OCI-M2 (cell line): ENCODE results near the gene GRID1.

Source experiments
- DNase-seq: peaks from one replicate; lab custom pipeline; 2025; ENCODE audit not compliant: unreplicated experiment; lab: John Stamatoyannopoulos, UW

GRID1 gene

DNA sequence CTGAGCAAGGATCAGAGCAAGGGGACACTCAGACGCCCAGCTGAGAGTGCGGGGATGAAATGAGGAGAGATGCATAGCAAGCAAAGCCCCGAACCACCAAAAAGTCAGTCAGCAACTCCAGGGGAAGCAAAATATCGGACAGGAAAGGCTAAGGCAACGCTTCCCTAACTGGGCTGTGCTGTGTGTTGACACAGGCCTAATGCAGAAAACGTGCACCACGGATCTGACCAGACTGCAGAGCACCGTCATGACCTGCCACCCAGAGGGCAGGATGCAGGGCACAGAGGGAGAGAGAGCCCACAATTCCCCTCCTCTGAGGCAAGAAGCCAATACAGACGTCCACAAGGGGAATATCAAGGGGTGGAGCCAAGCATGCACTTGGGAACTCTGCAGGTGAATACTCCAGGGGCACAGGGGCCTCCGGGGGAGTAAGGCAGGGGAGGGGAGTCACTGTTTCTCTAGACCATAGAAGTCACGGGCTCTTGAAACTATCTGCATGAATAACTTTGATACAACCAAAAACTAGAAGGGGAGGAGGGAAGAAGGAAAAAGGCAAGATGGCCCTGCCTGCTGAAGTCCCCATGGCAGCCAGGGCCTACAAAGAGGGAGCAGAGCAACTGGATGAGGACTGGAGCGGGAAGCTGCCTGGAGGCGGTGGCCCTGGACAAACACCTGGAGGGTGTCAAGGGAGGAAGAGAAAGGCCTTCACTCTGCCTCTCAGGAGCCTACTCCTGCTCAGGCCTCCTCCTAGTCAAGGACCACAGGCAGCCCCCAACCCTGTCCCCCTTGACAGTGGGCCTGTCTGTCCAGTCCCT, 26.2 kb downstream of the GRID1 start:
- DNase-seq: no peak

DNA sequence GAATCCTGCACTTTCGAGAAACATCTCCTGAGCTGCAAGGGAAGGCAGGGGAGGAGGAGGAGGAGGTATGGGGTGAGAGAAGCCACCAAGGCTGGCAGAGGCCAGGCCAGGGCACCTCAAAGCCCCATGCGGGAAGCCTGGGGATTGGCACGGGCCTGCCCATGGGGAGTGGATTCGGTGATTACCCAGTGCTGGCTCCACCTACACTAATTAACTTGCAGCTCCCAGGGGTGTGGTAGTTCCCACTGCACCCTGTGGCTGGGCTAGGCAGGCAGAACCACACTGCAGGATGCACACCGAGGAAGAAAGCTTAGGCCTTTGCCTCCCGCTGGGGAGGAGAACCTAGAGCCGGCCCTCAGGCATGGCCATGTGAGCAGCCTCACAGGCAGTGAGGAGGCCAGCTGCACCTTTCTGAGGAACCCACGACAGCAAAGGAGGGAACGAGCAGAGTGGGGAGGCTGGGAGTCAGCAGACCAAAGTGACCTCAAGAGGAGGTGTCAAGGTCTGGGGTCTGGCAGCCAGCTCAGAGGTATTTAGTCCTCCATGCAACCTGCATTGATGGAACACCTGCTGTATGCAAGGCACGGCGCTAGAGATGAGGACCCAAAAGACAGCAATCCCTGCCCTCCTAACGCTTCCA, 27.2 kb downstream of the GRID1 start:
- DNase-seq: no peak

DNA sequence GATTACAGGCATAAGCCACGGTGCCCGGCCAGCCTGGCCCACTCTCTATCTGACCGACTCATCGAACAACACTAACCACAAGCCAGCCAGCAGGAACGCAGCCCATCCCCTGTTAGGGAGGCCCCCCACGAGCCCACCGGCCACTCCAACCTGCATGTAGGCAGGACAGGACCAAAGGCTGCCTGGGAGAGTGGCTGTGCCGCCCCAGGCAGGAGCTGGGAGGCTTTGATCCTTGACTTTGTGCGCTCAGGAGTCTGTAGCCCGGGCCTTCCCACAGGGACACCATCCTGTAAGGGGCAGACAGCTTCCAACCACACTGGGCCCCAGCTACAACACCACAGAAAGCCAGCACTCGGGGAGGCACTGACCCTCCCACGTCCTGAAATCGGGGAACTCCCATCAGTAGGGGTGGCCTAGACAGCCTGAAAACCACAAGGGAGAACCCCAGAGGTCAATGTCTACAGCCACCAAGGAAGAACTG, 29.4 kb downstream of the GRID1 start:
- no peak for DNase-seq

DNA sequence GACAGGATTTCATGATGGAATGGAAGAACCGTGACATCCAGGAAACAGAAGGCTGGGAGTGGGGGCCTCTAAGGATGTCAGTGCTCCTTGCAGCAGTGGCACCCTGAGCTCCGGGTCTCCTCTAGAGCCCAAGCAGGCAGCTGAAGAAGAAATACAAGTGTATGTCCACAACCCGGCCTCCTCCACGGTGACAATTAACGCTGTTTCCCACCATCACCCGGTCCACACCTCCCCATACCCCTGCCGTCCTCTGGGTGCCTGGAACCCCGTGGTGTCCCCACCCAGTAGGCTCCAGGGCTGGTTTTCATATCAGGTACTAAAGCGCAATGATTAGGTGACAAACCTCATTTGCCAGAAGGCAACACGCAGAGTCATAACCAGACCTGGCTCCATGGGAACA, 30.3 kb downstream of the GRID1 start:
- DNase-seq: no peak

DNA sequence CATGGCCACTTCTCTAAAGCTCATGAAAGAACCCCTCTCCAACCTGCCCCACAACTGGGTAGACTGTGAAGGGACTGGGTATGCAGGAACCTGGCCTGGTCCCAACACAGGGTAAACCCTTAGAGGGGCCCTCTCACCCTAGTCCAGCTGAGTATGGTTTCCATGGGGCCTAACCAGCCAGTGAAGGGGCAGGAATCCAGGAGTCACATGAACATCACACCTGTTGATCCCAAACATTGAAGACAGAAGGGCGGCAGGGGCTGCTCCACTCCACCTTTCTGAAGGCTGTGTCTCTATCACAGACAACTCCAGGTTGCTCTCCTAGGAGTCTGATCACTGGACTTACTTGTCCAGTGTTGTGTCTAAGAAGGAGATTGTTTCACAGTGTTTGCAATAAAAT, 30.8 kb downstream of the GRID1 start:
- DNase-seq: no peak

DNA sequence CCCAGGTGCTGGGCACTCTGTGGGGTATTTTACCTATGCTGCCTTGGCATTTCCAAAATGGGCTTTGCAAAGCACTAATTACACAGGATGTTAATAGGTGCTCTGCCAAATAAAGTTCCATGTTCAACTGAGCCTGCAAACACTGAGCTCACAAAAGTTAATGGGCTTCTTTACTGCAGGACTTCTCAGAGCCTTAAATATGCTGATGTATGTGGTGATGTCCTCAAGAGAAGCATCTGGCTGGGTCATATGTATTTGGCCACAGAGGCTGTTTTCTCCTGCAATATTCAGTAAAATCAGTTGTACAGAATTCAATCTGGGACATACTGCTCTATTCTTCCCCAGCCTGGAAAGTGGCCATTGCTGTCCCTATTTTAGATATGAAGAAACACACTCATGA, 31.3 kb downstream of the GRID1 start:
- no peak for DNase-seq

DNA sequence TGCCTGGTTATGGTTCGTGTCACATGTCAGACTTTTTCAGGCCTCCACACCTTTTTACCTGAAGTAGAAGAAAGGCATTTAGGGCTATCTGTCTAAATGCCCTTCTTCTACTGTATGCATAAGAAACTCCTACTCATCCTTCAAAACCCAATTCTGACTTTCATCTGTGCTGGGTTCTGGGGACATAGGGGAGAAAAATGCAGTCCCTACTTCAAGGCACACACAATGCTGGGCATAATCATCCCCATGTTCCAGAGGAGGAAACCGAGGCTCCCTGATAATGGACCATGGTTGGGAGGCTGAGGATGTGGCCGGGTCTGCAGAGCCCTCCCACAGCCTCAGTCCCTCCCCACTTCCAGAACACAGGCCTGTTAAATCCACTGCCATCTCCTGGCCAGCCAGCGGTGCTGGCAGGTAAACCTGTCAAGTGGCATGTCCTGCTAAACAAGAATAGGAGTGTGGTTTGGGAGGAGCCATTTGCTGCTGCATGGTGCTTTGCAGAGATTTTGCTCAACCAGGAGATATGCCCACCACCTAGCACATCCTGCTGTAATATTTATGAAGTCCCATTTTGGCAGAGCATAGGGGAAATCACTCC, 32.0 kb downstream of the GRID1 start:
- DNase-seq: no peak

DNA sequence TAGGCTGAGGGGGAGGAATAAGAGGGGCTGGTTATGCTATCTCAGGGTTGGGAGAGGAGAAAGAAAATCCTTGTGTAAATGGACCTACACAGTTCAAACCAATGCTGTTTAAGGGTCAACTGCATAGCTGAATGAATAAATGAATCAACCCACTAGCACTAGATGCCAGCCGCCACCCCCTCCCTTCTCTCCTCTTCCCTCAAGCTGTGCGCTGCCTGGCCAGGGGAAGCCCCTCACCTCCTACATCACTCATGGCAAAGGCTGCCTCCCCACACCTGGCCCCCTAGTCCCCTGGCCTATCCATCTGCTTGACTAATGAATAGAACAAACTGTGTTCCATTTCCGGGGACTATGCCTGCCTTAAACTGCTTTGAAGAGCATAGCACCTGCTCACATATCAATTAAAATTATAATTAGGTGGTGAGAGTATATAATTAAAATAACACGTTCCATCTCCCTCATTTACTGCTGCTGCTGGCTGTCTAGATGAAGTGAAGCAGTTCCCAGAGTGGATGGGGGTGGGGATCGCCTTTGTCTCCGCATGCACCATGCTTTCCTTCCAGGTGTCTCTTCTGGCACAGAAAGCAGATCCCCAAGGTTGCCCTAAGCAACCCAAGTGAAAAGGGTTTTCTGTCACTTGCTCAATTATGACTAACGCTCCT, 32.6 kb downstream of the GRID1 start:
- no peak for DNase-seq

DNA sequence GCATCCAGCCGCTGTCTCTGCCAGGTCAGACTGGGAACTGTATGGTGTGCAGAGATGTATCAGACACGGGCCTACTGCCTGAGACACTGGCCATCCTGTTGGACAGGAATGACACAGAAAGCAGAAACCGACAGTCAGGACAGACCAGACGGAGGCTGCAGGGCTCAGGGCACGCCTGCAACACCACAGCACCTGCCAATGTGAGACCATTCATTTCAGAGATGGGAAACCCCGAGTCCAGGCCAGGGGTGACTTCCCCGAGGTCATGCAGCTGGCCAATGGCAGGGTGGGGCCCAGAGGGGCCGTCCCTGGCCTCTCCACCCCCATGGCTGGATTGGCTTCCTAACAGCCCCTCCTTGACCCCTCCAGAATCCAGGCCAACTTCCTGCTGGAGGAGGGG, 34.7 kb downstream of the GRID1 start:
- DNase-seq: no peak

DNA sequence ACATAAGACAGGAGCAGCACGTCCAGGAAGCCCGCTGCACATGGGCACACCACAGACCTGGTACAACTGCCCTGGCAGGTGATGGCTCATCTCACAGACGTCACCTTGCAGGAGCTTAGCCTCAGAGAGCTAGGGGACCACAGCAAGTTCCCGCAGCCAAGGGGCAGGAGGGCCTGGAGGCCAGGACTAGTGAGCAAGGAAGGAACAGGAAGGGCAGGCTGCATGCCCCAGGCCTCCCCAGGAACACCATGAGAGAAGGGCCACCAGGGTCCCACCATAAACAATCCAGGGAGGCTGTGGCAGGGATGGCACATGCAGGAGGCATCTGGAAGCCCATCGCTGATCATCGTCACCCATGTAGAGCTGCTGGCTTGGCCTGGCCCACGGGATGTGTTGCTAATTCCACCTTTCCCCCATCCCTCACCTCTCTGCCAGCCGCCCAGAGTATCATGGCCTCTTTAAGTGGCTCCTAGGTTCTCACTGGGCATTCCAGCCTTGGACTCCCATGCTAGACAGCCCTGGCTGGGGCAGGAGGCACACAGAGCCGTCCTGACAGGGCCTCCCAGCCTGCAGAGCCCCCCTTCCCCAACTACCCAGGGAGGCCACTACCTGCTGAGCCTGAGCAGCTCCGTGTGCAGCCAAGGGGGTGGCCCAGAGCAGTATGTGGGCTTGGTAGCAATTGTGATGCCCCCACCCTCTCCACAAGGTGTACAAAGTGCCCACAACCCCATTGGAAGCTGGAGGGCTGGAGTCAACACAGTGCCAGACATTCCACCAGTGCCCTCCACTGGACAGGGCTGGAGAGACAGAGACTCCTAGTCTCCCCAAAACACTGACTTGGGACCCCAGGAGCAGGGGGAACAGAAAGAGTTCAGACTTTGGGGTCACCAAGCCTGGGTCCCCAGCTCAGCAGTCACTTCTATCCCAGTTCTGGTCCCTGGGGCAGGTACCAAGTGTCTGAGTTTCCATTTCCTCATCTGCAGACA, 35.5 kb downstream of the GRID1 start:
- DNase-seq: no peak

DNA sequence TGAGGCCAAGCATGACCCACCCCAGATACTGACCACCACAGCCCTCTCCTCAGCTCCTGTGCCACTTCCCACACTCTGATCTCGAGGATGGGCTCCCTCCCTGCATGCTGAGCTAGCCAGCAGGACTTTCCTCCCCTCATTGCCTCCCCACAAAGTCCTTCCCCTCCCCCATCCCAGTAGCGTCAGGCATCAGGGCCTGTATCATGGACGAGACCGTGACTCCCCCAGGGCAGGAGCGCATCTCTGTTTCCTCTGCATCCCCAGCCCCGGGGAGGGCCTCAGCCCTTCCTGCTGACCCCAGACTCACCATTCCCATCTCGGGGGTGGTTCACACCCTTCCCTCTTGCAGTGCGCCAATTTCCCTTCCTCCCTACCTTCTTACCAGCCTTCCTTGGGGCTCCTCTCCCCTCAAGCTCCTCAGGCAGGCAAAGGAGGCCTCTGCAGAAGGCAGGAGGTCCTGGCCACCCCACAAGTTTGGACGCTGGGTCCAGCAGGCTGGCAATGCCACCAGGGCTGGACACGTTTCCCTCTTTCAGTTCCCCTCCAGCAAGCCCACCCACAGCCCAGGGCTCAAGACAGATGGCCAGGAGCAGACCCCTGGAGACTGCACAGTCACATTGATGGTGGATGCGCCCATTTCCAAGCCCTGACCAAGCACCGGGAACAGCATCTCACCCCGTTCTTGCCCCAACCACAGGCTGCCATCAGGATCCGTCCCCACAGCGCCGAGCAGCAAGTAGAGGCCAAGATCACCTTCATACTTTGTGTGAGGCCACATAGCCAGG, 36.5 kb downstream of the GRID1 start:
- no peak for DNase-seq

DNA sequence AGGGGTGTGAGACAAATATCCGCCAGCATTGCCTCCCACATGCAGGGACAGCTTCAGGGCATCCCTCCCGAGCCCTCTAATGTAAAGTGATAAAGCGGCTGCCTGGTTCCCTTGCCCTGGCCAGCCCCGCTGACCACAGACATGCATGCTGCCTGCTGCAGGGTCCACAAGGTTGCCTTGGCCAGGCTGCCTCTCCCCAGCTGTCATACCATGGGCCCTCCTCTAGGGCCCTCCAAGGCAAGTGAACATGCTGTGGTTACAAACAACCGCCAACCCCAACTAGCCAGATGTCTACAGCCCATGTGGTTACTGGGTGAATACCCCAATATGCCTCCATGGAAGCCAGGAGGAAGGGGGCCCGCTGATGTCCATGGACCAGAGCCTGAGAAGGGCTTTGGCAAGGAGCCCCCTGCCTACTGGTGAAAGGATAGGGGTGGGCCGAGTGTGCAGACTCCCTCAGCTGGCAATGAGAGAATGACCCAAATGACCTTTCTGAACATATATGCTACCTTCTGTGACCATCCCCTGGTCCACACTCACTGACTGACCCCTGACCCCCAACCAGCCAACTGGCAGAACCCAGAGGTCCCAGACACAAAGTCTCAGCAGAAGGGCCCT, 37.4 kb downstream of the GRID1 start:
- no peak for DNase-seq

DNA sequence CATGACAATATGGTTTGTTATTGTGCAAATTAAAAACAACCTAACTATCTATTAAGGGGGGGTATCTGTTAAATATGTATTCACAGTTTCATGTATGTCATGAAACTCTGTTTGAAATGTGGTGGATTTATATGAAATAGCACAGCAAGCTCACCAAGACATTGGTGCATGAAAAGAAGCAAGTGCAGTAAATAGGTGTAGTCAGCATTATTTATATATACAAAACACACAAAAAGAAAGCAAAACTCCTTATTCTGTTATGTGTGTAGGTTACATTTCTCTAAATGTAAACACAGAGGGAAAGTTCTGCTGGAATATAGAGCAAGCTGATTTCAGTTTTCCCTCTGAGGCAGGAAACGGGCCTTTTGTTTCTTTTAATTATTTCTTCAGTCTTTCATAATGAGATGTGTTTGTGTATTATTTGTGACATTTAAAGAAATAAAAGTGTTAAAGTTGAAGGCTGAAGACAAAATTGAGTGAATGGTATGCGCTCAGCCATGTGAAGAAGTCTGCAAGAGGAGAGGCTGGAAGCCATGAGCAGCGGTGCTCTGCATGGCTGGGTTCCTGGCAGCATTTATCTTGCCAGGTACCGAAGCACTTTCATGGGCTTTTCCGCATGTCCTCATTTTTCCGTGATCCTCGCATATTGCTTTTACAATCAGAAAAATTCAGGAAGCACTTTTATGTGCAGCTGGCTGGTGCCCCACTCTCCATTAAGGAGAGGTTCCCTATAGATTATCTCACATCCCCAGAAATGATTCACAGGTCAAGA, 38.5 kb downstream of the GRID1 start:
- no peak for DNase-seq

DNA sequence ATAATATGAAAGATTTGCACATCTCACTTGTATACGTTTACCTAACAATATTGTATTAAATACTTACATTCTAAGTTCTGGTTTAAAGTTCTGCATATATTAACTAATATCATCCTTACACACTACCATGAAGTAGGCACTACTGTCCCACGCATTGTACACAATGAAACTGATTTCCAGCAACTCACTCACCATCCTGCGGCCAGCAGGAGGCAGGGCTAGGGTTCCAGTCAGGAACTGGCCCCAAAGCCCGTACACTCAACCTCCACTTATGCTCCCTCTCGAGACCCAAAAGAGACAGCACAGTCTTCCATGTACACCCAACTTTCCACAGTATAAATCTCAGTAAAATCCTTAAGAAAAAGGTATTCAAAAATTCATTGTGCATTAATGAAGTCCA, 41.4 kb downstream of the GRID1 start:
- no peak for DNase-seq

DNA sequence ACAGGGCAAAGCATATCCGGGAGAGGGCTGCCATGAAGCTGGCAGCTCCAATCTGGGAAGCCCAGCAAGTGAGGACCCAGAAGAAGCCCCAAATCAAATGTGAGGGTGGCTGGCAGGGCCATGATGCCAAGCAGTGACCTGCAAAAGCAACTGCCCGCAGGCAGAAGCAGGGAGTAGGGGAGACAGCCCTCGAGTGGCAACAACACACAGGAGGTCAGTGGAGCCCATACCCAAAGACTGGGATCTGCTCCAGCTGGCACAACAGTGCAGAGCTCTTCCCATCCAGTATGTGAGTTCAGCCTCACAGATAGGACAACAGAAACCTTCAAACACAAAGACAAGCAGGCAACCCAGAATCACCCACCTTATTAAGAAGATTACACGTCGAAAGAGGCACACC, 45.0 kb downstream of the GRID1 start:
- DNase-seq: no peak

DNA sequence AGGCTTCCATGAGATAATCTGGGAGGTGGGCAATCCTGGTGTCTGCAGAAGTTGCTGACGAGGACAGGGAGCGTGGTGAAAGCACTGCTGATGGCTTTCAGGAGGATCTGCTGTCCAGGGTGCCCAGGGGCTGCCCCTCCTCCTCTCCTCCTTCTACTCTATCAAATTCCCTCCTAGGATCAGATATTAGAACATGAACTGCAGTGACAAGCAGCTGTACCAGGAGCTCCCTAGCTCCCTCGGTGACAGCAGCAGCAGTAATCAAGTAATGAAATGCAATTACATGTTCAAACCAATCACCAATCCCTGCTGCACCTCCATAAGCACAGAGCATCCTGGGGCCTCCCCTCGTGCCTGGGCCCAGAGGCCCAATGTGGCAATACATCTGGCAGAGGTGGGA, 46.9 kb downstream of the GRID1 start:
- no peak for DNase-seq

DNA sequence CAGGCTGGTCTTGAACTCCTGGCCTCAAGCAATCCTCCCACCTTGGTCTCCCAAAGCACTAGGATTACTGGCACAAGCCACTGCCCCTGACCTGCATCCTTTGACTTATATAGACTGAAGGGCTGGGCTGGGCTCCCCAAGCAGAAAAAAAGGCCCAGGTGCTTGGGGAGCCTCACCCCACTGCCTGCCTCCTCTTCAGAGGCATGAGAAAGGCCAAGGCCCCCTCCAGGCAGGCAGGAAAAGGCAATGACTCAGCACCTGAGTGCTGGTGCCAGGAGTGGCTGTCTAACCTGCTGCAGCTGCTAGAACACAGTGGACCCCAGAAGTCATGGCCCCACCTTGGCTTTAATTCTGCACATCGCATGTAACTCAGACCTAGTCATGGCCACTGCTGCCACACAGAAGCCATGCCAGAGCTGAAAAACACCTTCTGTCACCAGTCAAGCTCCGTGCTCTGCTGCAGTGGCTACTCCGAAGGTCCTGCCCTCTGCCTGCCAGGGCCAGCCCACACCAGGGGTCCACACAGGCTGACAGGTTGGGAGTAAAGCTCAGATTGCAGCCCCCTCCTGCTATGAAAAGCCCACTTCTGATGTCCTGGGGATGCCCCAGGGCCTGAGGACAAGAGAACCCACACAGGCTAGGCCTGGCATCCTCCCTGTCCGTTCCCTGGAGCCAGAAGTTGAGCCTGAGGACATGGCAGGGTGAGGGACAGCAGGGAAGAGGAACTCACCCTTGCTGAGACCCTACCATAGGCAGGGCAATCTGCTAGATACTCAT, 48.5 kb downstream of the GRID1 start:
- no peak for DNase-seq

DNA sequence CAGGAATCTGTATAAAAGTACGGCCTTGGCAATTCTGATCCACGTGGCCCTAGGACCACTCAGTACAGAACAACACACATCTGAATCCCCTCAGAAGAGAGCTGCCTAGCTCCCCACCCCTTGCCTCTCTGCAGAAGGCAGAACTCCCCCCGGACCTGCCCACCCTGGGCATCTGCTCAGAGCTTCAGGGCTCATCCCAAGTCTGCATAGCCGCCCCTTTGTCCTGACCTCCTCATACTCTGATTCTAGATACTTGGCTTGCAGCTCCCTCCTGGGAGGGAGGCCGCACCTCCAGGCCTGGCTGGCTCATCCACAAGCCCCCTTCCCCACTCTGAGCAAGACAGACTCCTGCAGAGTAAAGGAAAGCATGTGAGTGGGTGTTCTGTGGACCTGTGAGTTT, 49.6 kb downstream of the GRID1 start:
- DNase-seq: no peak
